HG02588 (cell line): ENCODE measurements around the gene SLC39A2.
"Not testable (repeated sequence)": the region's sequence is repeated elsewhere in the genome, so short reads cannot be mapped to it uniquely, and the experiment has no call there.

Experiments used
- ATAC-seq: cut with Tn5 transposase; IDR thresholded peaks from one replicate; pipeline ENCODE4 v1.9.1; 2021; ENCODE audit warnings: mild to moderate bottlenecking, moderate library complexity; ENCODE audit not compliant: unreplicated experiment

Gene SLC39A2

GRCh38 chr14:20996521-20996920 is 2.6 kb upstream of the SLC39A2 start:
- no peak for ATAC-seq

GRCh38 chr14:20997115-20997514 is 2.0 kb upstream of the SLC39A2 start:
- ATAC-seq = no peak

GRCh38 chr14:20997564-20997963 is 1.5 kb upstream of the SLC39A2 start:
- no peak for ATAC-seq

- no peak for ATAC-seq
Measured at GRCh38 chr14:20998139-20998538, 954 bp upstream of the SLC39A2 start.

GRCh38 chr14:20999591-20999990 is 498 bp downstream of the SLC39A2 start:
- no peak for ATAC-seq

GRCh38 chr14:21001218-21001617 is 2.1 kb downstream of the SLC39A2 start:
- no peak for ATAC-seq

- ATAC-seq = no peak
Measured at GRCh38 chr14:21003788-21004346, 4.8 kb downstream of the SLC39A2 start.

- ATAC-seq = not testable (repeated sequence)
Measured at GRCh38 chr14:21009721-21010120, 10.6 kb downstream of the SLC39A2 start.

- ATAC-seq = no peak
Measured at GRCh38 chr14:21011136-21011535, 12.0 kb downstream of the SLC39A2 start.

- no peak for ATAC-seq
Measured at GRCh38 chr14:21014761-21015190, 15.7 kb downstream of the SLC39A2 start.

- no peak for ATAC-seq
Measured at GRCh38 chr14:21015312-21015711, 16.2 kb downstream of the SLC39A2 start.

- no peak for ATAC-seq
Measured at GRCh38 chr14:21016413-21017190, 17.5 kb downstream of the SLC39A2 start.

- no peak for ATAC-seq
Measured at GRCh38 chr14:21017528-21018245, 18.6 kb downstream of the SLC39A2 start.

GRCh38 chr14:21018286-21018685 is 19.2 kb downstream of the SLC39A2 start:
- ATAC-seq = no peak

GRCh38 chr14:21018781-21019180 is 19.7 kb downstream of the SLC39A2 start:
- ATAC-seq = no peak

GRCh38 chr14:21019366-21019765 is 20.3 kb downstream of the SLC39A2 start:
- no peak for ATAC-seq

- no peak for ATAC-seq
Measured at GRCh38 chr14:21020977-21021545, 22.0 kb downstream of the SLC39A2 start.

GRCh38 chr14:21022686-21023085 is 23.6 kb downstream of the SLC39A2 start:
- ATAC-seq = no peak

- ATAC-seq = no peak
Measured at GRCh38 chr14:21023174-21023573, 24.1 kb downstream of the SLC39A2 start.

- ATAC-seq = no peak
Measured at GRCh38 chr14:21023817-21024584, 24.9 kb downstream of the SLC39A2 start.
